Measurements from ENCODE around the gene EZR.

The EZR gene

DNA sequence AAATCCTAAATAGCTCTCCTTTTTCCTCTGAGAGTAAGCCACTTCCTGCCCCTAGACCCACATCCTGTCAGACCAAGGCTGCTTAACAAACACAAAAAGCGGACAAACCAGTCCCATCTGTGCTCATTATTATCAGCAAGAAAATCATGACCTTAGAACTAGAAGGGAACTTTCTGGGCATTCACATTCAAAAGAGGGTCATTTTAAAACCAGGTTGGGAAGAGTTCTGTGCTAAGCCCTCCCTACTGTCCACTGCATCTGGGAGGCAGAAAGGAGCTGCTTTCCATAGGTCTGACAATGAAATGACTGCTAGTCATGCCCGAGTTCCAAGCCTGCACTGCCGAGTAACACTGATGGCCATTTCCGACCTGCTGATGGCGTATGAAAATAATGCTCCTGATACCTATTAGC lies 15.4 kb downstream of the EZR start:
- no peak overlapping the region for H3K4me3 ChIP-seq (ENCODE audit: low read depth, low read length)
- TF ChIP-seq, protein P1, sequence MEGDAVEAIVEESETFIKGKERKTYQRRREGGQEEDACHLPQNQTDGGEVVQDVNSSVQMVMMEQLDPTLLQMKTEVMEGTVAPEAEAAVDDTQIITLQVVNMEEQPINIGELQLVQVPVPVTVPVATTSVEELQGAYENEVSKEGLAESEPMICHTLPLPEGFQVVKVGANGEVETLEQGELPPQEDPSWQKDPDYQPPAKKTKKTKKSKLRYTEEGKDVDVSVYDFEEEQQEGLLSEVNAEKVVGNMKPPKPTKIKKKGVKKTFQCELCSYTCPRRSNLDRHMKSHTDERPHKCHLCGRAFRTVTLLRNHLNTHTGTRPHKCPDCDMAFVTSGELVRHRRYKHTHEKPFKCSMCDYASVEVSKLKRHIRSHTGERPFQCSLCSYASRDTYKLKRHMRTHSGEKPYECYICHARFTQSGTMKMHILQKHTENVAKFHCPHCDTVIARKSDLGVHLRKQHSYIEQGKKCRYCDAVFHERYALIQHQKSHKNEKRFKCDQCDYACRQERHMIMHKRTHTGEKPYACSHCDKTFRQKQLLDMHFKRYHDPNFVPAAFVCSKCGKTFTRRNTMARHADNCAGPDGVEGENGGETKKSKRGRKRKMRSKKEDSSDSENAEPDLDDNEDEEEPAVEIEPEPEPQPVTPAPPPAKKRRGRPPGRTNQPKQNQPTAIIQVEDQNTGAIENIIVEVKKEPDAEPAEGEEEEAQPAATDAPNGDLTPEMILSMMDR (IDR thresholded peaks at IDR 0.05; ENCODE audit: low read depth, low read length) = no peak

DNA sequence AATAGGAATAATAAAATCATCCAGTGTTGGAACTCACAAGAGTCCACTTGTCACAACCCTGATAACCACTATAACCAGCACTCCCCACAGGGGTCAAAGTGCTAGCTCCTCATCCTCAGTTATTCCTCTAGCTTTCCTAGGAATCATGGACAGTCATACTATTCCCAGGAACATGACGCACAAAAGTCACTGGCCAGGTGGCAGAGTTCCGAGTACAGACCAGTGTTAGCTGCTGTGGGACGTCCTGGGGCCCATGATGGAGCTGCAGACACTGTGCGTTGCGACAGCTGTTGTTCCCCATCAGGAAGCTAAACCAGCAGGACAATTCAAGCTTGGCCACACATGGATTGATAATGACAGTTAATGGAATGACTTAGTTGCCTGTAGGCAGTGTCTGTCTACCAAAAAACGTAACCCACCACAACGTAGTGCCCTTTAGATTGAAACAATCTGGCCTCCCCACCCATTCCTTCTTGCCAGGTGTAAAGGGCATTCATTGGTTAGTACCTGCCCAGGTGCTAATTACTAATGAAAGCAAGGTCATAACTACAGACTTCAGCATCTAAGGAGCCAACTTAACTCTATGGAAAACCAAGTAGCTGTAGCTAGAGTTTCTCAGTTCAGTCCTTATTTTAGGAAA lies 17.4 kb downstream of the EZR start:
- no peak overlapping the region for H3K4me3 ChIP-seq (ENCODE audit: low read depth, low read length)
- TF ChIP-seq, protein P1 (IDR thresholded peaks at IDR 0.05; ENCODE audit: low read depth, low read length) = no peak

DNA sequence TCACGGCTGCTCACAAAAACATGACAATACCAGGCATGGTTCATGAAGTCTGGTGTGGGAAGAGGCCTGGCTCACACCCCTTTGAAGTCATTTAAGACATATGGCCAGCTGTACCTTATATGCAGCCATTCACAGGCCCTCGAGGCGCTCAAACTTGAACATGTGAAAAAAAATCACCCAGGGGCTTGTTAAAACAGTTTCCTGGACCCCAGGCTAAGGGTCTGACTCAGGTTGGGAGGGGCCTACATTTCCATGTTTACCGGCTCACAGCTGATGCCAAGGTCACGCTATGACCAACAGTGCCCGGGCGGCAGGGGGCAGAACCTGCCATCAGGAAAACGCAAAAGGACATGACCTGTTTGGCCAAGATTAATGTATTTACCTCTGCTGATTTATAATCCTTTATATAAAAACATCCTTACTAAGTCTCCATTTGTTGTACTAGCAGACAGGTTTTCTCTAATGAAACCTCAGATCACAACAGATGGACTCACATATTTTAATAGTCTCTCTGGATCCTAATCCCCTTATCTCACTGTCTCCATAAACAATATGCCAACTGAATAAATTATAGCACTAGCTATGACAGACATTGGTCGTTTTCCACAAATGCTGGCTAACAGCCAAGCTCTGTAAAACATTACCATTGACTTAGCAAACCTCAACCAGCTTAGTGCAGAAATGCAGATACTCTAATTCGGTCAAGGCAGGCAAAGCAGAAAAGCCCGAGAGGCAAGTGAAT lies 19.9 kb downstream of the EZR start:
- H3K4me3 ChIP-seq (ENCODE audit: low read depth, low read length) = no peak overlapping the region
- TF ChIP-seq, protein P1 (IDR thresholded peaks at IDR 0.05; ENCODE audit: low read depth, low read length) = no peak

DNA sequence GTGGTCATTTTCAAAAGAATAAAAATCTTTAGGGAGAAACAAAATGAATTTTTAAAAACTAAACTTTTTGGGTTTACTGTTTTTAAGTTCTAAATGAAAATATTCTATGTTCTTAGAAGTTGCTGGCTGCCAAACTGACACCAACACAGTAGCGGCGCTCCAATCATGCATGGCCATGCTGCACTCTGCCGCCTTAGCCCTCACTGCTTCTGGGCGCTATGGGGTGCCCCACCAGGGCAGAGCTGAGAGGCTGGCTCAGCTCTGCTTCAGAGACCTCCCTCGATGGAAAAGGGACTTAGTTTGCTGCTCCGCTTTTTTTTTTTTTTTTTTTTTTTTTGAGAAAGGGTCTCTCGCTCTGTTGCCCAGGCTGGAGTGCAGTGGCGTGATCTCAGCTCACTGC lies 20.9 kb downstream of the EZR start:
- TF ChIP-seq, protein P1 (IDR thresholded peaks at IDR 0.05; ENCODE audit: low read depth, low read length) = no peak
- no peak overlapping the region for H3K4me3 ChIP-seq (ENCODE audit: low read depth, low read length)

DNA sequence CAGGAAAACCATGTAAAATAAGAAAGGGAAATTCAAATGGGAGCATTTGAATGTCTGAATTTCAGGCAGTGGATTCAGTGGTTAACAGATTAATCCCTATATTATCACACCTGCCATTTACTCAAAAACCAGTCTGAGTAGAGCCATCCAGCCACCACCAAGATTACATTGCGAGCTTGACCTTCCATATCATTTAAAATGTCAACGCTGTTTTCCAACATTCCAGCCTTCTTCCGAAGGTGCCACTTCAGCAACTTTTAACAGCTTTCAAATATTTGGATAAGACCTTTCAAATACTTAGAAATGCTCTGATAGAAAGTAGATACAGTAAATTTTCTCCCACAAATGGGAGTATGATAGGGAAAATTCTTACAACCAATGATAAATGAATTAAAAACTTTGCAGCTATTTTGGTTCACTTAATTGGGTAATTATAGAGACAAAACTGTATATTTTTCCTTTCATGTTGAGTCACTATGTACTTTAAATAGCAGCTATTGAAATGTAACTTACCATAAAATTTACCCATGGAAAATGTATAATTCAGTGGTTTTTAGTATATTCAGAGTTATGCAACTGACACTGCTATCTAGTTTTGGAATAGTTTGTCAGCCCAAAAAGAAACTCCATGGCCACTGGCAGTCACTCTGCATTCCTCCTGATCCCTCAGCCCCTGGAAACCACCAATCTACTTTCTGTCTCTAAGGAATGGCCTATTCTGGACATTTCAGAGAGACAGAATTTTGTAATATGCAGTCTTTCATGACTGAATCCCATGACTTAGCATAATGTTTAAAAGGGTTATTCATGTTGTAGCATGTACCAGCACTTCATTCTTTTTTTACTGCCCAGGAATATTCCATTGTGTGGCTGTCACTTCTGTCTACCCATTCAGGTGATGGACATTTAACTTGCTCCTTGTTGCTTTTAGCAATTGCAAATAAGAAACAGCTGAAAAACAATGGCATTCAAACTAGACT lies 21.5 kb downstream of the EZR start:
- TF ChIP-seq, protein P1 (IDR thresholded peaks at IDR 0.05; ENCODE audit: low read depth, low read length) = no peak
- H3K4me3 ChIP-seq (ENCODE audit: low read depth, low read length) = no peak overlapping the region

DNA sequence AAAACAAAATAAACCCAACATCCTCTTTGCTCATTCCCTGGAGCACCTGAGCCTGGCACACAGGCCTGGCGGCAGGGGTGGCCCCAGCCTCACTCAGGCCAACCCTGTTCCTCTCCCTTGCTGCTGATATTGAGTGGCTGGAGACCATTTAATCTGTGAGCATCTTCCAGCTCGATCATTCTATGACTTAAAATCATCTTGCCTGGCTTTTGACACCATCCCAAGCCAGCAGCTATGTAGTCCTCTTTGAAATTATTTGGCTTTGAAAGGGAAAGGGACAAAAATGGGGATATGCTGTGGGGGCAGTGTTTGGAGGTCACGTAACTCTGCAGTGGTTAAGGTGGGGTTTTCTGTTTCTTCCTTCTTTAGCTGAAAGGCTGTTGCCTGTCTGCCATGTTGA lies 22.8 kb downstream of the EZR start:
- H3K4me3 ChIP-seq (ENCODE audit: low read depth, low read length) = no peak overlapping the region
- TF ChIP-seq, protein P1 (IDR thresholded peaks at IDR 0.05; ENCODE audit: low read depth, low read length) = no peak

All from WI38 (cell line).